GM10266 (cell line): ENCODE data around the gene ZFPL1.

Source experiments
- DNase-seq: peaks from one replicate; pipeline ENCODE4 v3.0.0; 2012; ENCODE audit errors: extremely low spot score
- CTCF ChIP-seq: IDR thresholded peaks from 2 replicates; pipeline ENCODE4 v1.5.1; 2012; ENCODE audit warnings: mild to moderate bottlenecking, low read depth; ENCODE audit not compliant: control insufficient read depth, insufficient read depth; ENCODE audit errors: missing control alignments

ZFPL1 gene

DNA sequence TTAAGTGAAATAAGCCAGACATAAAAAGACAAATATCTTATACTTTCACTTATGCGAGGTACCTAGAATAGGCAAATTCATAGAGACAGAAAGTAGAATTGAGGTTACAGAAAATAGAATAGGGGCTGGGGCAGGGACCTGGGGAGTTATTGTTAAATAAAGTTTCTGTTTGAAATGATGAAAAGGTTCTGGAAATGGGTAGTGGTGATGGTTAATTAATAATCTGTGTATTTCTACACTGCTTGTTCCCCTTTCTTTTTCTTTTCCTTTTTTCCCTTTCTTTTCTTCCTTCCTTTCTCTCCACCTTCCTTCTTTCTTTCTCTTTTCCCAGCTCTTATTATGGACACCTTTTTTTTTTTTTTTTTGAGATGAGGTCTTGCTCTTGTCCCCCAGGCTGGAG is 28.5 kb upstream of the ZFPL1 start:
- DNase-seq, result no peak
- no peak for TF ChIP-seq CTCF

DNA sequence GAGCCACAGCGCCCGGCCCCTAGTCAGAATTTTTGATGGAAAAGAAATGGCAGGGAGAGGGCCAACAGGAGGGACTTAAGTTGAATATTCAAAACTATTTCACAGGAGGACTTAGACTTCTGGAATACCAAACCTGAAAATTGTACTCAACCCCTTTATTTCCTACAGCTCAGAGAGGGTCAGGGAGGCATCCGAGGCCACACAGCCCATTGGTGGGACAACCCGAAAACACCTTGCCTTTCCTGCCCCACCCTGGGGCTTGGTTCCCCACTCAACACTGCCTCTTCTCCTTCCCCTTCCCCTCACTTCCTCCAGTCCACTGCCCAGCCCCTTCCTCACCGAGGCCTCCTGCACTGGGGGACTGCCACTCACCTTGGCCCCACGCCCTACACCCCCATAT is 27.0 kb upstream of the ZFPL1 start:
- no peak for TF ChIP-seq CTCF
- DNase-seq, result no peak

DNA sequence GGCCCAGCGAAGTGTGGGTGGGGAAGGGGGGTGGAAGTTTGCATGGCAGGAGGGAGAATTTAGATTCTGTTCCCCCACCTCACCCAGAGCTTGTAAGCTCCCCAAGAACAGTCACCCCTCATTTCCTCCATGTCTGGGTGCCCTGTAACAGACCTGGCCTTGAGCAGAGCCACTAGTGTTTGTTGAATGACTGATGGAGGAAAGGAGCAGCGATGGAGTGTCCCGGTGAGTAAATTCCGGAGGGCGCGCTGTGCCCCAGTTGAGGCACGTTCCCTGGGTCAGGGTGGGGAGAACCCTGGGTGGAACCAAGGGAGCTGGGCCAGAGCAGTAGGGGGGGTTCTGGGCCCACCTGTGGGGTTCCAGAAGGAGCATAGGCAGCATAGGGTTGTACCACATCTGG is 26.5 kb upstream of the ZFPL1 start:
- no peak for DNase-seq

GRCh38 chr11:65058012-65058411 is 26.0 kb upstream of the ZFPL1 start:
- no peak for DNase-seq
- no peak for TF ChIP-seq CTCF

More for the DNA sequence above, 26.5 kb upstream of the ZFPL1 start:
- TF ChIP-seq CTCF, result no peak

GRCh38 chr11:65058419-65059054 is 25.5 kb upstream of the ZFPL1 start, which contains the start of gene NAALADL1:
Gene NAALADL1 (minus strand): TSS chr11:65058553. CDS start chr11:65058521, 32 bp downstream.
- DNase-seq, result no peak

GRCh38 chr11:65059523-65059922 is 24.5 kb upstream of the ZFPL1 start:
- TF ChIP-seq CTCF, result no peak
- no peak for DNase-seq

More at GRCh38 chr11:65058419-65059054, 25.5 kb upstream of the ZFPL1 start, which contains the start of gene NAALADL1:
- no peak for TF ChIP-seq CTCF

DNA sequence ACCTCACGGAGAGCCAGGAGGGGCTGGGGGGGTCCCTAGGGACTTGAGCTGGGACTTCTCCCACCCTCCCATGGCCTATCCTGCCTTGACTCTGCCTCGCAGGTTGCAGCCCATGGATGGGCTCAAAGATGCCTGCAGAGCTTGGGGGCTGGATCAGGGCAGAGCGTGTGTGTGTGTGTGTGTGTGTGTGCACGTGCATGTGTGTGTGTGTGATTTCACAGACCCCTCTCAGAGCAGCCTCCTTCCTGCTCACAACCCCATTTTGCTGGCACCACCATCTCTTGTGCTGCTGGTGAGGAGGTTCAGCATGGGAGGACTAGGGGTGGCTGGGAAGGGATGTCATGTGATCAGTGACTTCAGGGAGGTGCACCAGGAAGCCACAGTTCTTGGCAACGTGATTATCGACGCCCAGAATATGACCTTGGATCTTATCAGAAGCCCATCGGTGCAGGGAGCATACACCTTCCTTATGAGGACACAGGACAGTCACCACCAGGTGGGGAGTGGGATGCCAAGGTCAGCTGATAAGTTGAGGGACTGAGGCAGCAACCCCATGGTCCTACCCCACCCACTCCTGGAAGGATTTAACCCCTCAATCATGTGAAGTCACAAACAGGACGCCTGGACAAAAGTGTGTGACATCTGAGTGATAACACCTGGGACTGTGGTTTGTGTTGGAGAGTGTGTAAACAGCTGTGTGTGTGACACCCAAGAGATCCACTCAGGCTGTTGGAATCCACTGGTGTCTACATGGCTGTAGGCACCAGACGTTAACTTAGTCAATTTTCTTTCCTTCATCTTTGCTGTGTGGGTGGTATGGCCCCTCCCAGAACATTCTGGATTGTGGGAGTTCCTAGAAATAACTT is 23.8 kb upstream of the ZFPL1 start:
- DNase-seq, result no peak
- no peak for TF ChIP-seq CTCF
